GM12872 (cell line): ENCODE results near the gene FKBP1A.

Experiments
- CTCF ChIP-seq: IDR thresholded peaks from 3 replicates; pipeline ENCODE4 v1.5.1; 2011; ENCODE audit warnings: low read depth, mild to moderate bottlenecking, low read length, moderate library complexity; ENCODE audit not compliant: insufficient read depth

The FKBP1A gene

DNA sequence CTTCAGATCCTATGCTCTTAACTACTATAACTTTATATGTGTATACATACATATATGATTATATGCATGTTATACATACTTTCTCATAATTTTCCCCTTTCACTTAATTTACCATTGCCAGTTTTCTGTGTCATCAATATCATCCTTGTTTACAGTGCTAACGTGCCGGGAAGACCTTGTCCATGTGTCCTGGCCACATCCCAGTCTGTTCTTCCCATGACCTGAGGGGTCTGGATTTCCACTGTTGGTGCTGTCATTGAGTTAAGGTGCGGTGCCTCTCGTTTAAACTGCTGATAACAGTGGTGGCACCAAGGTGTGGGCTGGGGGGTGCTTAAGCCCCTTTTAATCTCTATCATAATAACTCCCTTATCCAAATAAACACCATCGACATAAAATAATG lies 55.4 kb downstream of the FKBP1A start:
- TF ChIP-seq CTCF, result no peak

GRCh38 chr20:1336699-1337367 lies 56.0 kb downstream of the FKBP1A start:
- no peak for TF ChIP-seq CTCF

DNA sequence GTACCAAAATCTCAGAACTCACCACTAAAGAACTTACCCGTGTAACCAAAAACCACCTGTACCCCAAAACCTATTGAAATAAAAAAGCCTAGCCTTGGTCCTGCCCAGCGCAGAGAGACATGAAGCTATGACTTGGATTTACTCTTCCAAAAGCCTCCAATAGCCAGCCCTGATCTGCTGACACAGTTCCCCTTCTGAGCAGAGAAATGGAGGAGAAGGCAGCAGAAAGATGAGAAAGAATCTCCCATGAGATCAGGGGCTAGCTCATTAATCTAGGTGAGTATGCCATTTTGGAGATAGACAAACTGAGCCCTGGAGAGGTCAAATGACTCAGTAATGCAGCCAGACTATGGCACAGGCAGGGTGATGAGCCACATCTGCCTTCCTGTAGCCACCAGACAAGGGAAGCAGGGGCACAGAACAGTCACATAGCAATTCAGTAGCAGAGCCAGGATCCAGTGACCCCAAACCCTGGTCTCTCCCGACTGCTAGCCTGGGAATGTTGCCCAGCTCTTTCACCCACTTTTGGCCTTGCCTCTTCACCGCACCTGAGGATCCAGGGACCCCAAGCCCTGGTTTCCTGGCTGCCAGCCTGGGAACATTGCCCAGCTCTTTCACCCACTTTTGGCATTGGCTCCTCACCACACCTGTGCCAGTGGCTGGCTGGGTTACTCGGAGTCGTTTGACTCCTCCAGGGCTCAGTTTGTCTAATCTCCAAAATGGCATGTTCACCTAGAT lies 56.7 kb downstream of the FKBP1A start:
- TF ChIP-seq CTCF, result no peak

GRCh38 chr20:1334761-1335160 lies 58.1 kb downstream of the FKBP1A start:
- TF ChIP-seq CTCF, result 0 out of 3 replicates have a peak, but pooled peaks have one; percentile 15

- no peak for TF ChIP-seq CTCF
Observed at GRCh38 chr20:1334370-1334731, 58.5 kb downstream of the FKBP1A start.

- no peak for TF ChIP-seq CTCF
Observed at GRCh38 chr20:1333462-1334369, 59.1 kb downstream of the FKBP1A start.

DNA sequence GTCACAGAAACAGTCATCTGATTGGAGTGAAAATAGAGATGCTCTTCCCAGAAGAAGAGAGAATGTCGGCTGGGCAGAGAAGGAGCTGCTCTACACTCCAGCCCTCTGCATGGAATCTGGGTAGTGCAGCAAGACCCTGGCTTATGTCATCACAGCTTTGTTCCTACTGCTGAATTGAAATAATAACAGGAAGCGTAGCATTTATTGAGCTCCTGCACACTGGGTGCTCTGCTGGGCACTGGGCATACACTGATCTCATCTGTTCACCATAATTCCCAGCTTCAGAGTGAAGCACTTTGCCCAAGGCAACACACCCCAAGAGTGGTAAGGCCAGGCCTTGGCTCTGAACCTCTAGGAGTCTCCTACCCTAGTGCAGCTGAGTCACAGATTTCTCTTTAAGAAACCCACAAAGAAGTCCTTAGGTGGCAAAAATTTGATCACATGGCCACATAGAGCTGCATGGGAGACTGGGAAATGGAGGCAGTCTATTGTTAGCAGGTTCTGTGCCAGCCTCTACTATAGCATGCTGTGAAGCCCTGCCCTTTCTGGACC lies 60.0 kb downstream of the FKBP1A start:
- TF ChIP-seq CTCF, result no peak
